ENCODE results near the gene ARL13B.
"Not testable (repeated sequence)": the region's sequence is repeated elsewhere in the genome, so short reads cannot be mapped to it uniquely, and the experiment has no call there.

The ARL13B gene

DNA sequence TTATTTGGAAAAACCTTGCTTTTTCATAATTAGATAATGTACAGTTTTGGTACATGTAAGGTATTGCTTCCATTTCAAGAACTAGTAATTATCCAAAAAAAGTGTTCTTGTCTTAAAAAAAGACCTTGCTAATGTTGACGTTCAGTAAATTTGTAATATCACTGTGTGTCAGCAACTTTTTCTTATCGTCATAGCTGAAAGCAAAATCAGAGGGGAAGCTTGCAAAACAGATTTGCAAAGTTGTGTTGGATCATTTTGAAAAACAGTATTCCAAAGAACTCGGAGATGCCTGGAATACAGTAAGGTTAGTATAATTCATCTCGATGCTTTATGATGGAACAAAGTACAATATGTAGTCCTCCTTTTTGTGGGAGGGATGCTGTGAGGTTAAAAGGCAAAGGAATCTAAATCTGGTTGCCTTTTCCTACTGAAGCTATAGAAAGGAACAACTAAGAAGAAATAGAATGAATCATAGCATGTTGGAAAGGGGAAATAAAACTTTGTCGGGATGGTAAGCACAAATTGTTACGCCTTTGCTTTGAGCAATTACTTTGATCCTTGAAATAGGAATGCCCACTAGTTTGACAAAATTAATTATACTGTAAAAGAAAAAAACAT lies 84.4 kb downstream of the ARL13B start:
- no peak for DNase-seq

GRCh38 chr3:94065122-94065521 lies 85.2 kb downstream of the ARL13B start:
- DNase-seq, result no peak

DNA sequence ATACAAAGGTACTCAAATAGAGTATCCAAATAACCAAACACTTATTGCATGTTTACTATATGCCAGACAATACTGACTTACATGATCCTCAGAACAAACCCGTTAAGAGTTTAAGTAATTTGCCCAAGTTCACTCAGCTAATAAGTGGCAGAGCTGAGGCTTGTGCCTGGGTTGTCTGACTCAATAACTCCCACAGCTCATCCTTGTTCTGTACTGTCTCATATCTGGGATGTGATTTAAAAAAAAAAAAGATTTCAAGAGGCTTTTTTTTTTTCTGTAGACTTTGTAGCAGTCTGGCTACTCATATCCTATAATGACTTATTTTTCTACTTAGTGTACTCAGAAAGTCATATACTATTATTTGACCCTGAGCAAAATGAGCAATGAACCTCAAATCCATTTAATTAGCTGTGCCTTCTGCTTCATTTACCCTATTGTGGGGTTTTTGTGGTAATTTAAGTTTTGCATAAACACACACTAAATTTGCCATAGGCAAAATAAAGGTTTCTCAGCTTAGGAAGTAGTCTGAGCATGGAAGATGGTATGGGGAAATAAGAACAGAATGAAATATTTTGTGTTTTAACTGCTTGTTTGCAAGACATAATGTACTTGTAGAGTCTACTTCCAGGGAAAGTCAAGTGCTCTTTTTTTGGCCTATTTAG lies 86.0 kb downstream of the ARL13B start:
- peak in 1 of 2 experiments; percentile 24 for DNase-seq

GRCh38 chr3:94066506-94067500 lies 86.8 kb downstream of the ARL13B start:
- DNase-seq, result no peak

DNA sequence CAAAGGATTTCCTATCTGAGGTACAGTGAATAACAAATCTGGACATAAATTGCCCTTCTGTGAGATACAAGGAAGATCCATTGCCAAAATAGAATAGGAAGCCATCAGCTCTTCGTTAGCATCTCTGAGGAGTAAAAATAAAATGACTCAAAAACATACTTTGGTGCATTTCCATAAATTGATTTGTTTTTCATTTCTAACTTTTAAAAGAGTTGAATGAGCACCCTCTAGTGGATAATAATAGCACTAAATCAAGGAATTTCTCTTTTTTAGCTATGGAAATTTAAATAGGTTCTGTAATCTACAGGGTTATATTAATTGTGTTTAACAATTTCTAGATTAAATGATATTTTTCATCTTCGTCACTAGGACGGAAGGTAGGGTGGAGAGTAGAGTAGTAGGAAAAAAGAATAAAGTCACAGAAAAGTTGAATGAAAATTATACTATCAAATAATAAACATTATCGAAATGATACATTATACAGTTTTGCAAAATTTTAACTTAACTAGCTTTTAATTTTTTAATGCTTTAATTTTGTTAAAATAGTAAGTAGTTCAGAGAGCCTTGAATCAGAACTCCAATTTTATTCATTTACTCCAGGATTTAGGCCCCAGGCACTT lies 89.3 kb downstream of the ARL13B start:
- DNase-seq, result peak in 1 of 2 experiments; percentile 8

DNA sequence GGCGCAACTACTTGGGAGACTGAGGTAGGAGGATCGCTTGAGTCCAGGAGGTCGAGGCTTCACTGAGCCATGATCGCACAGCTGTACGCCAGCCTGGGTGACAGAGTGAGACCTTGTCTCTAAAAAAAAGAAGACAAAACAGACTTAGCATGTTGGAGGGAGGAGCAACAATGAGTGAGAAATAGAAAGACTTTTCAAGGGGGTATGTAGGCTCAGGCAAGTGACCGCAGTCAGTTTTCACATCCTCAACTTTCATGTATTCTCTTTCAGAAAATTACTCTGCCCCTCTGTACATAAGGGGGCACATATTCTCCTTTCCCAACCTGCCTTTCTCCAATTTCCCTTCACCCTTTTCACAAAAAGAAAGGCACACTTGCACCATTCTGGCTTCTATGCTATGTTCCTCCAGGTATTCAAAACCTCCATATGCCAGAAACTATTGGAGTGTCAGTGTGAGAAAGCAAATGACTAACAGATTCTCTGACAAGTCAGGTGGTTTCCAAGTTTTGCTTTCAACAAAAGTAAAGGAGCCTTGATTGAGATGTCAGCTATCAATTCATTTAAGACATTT lies 90.5 kb downstream of the ARL13B start:
- DNase-seq, result no peak

GRCh38 chr3:94071713-94072284 lies 91.8 kb downstream of the ARL13B start:
- DNase-seq, result no peak

GRCh38 chr3:94076055-94076454 lies 96.1 kb downstream of the ARL13B start:
- DNase-seq, result no peak

DNA sequence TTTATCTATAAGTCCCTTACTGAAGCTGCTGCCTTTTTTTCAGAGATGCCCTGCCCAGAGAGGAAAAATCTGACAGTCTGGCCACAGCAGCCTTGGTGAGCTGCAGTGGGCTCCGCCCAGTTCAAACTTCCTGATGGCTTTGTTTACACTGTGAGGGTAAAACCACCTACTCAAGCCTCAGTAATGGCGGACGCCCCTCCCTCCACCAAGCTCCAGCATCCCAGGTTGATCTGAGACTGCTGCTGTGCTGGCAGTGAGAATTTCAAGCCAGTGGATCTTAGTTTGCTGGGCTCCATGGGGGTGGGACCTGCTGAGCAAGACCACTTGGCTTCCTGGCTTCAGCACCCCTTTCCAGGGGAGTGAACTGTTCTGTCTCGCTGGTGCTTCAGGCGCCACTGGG lies 100.6 kb downstream of the ARL13B start:
- not testable (repeated sequence) for DNase-seq

DNA sequence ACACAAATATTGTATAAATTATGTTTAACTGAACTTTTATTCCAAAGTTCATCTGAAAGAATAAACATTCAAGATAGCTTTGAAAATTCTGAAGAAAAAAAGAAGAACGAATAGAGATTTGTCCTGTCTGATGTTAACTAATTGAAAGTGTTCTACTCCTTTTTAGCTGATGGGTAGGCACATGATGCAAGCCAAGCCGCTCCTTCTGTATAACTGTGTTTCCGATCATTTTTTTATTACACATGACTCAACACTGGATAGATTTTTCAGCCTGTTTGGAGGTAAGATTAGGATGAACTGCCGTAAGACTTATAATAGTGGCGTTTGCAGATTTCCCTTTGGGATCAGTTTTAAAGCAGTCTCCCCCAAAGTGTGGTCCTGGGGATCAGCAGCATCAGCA lies 101.9 kb downstream of the ARL13B start:
- no peak for DNase-seq

- peak; percentile 57 to 62 for DNase-seq
Observed at GRCh38 chr3:94082391-94082937, 102.5 kb downstream of the ARL13B start.

GRCh38 chr3:94083261-94083660 lies 103.3 kb downstream of the ARL13B start:
- no peak for DNase-seq

DNA sequence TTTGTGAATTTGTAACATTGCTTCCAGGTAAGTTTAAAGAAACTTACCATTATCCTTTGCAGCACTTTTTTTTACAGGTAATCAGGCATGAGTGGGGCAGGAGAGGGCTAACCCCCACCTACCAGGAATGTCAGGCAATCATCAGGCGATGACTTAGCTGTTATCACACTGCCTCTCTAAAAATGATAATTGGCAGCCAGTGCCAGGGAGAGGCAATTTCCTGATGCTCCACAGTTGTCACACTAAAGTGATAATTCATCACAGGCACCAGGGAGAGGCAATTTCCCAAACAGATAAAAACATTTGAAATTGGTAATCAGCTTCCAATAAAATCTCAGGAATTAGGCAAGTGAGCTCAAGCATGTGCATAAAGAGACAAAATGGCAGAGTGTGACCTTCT lies 109.2 kb downstream of the ARL13B start:
- DNase-seq, result no peak

GRCh38 chr3:94092086-94092485 lies 112.1 kb downstream of the ARL13B start:
- DNase-seq, result no peak

DNA sequence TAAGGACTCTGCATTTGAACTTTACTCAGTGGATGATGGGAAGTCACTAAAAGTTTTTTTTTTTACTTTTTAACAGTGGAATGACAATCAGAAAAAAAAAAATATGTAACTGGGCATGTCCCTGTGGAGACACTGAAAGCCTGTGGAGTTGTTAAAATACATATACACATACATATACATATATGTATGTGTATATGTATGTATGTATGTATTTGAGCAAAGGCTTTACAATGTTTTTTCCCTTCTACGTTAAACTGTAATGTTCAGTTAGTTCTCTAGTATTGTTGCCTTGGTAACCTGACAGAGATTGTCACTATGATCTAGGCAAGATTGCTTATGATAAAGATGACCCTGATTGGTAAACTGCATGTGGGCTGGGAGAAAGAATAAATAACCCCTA lies 113.2 kb downstream of the ARL13B start:
- DNase-seq, result no peak

GRCh38 chr3:94095111-94095510 lies 115.2 kb downstream of the ARL13B start:
- no peak for DNase-seq

DNA sequence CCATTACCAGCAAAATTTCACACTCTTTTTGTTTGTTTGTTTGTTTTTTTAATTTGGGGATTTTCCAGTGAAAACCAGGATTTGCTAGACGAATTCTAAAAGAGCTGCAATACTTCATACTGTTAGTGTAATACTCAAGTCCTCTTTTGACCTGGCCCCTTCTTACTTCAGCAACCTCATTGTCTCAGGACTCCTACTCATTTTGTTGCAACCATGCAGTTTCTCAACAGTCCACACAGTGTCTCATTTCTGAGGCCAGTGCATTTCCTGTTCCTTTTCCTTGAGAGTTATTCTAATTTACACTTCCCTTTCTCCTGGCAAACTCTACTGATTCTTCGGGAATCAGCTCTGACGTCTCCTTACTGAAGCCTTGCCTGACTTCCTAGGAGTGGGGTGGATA lies 118.5 kb downstream of the ARL13B start:
- no peak for DNase-seq

GRCh38 chr3:94099311-94099710 lies 119.4 kb downstream of the ARL13B start:
- DNase-seq, result no peak

DNA sequence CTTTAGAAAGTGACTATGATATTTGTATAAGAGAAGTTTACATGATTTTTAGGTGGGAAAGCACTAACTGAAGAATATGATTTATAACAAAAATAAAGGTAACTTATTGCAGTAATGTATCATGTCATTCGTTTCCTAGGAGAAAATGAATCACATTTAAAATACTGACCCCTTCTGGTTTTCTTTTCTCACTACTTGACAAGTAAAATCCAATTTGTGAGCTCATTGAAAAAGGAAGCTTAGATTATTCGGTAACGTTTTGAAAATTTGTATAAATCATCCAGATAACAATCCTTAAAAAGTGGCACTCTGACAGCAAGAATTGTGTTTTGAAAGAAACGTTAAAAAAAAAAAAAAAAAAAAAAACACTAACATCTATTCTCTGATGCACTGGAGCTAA lies 121.9 kb downstream of the ARL13B start:
- peak in 1 of 2 experiments; percentile 13 for DNase-seq

All from NCI-H526 (cell line).